Lower lobe of right lung (tissue), 2 donors: ENCODE measurements around the gene LRCOL1. TPM values are rescaled to one million over a fixed set of nuclear protein-coding genes. Genes with fewer than 3 reads are reported as not detected.

Experiments
- ATAC-seq, 2 donors: fragments of 200-7000 bp; cut with Tn5 transposase; one replicate each; pipeline ENCODE4 v1.9.1; 2020 to 2022; ENCODE audit warnings: mild to moderate bottlenecking in 2 of 2, moderate library complexity in 2 of 2
- DNase-seq: peaks from one replicate; pipeline ENCODE4 v3.0.0-alpha.2; 2020
- H3K27ac ChIP-seq: fragments of 200-600 bp; one replicate; pipeline ENCODE4 v1.8.0; 2022
- H3K27me3 ChIP-seq: fragments of 200-600 bp; one replicate; pipeline ENCODE4 v1.8.0; 2022; ENCODE audit warnings: low read depth
- H3K36me3 ChIP-seq: fragments of 200-600 bp; one replicate; pipeline ENCODE4 v1.8.0; 2022; ENCODE audit warnings: mild to moderate bottlenecking
- H3K4me1 ChIP-seq: fragments of 200-600 bp; one replicate; pipeline ENCODE4 v1.8.0; 2022
- H3K4me3 ChIP-seq: fragments of 200-600 bp; one replicate; pipeline ENCODE4 v1.8.0; 2022; ENCODE audit warnings: mild to moderate bottlenecking
- H3K9me3 ChIP-seq: fragments of 200-600 bp; one replicate; pipeline ENCODE4 v1.8.0; 2022
- intact Hi-C: fragments of 100-400 bp; cut with DNase I; formaldehyde crosslinking; loops from one replicate; pipeline ENCODE4 v1.11.0; 2022
- total RNA-seq: library from RNA; stranded (reverse); fragmentation: NEBNext Ultra II Directional; extraction: Animal tissue kit (Norgen Biotek cat#: 25700); gene quantifications from one replicate; pipeline ENCODE4 v1.2.1, GENCODE V29; 2021
- TF ChIP-seq, protein P1 (sequence below): fragments of 200-600 bp; IDR thresholded peaks from one replicate; pipeline ENCODE4 v1.8.0; 2022; ENCODE audit warnings: antibody characterized with exemption, mild to moderate bottlenecking
- donor health status: DM: no; HTN: yes; CAD: no; lungs with severe emphysema.

The LRCOL1 gene
- total RNA-seq, 1 donor from 2014 or later: 2.3 TPM

DNA sequence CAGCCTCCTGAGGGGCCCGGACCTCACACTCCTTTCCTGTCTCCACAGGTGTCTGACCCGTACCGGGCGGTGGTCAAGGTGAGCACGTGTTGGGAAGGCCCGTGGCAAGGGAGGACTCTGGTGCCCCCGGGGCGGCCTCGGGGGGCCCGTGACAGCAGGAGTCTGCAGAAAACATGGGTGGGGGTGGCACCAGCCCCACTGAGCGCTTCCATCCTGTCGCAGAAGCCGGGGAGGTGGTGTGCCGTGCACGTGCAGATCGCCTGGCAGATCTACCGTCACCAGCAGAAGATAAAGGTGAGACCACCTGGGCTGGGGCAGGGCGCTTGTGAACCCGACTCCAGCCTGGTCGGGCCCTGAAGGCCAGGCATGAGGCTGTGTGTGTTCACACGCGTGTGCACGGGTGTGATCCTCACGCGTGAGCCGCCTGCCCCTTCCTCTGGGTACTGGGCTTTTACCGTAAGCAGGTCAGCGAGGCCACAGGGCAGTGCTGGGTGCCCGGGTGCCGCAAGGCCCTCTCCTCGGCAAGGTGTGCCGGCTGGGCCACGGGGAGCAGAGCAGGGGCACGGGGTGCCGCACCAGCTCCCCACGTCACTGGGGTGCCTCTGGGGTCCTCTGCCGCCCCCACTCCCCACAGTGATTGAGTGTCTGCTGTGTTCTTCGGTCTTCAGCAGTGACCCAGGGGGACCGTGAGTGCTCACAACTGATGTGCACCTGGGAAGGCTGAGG is 35.9 kb downstream of the LRCOL1 start:
- DNase-seq (no peak), ATAC-seq (no peak)
- H3K27ac ChIP-seq: no peak overlapping the region
- intact Hi-C loops: no loop called here
- H3K36me3 ChIP-seq: peaks cover 74% of the 10 kb centered on the region
- H3K4me1 ChIP-seq: peaks cover 5% of the 10 kb centered on the region
- no peaks in the 10 kb centered on the region for H3K27me3 ChIP-seq
- TF ChIP-seq, protein P1, sequence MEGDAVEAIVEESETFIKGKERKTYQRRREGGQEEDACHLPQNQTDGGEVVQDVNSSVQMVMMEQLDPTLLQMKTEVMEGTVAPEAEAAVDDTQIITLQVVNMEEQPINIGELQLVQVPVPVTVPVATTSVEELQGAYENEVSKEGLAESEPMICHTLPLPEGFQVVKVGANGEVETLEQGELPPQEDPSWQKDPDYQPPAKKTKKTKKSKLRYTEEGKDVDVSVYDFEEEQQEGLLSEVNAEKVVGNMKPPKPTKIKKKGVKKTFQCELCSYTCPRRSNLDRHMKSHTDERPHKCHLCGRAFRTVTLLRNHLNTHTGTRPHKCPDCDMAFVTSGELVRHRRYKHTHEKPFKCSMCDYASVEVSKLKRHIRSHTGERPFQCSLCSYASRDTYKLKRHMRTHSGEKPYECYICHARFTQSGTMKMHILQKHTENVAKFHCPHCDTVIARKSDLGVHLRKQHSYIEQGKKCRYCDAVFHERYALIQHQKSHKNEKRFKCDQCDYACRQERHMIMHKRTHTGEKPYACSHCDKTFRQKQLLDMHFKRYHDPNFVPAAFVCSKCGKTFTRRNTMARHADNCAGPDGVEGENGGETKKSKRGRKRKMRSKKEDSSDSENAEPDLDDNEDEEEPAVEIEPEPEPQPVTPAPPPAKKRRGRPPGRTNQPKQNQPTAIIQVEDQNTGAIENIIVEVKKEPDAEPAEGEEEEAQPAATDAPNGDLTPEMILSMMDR: no peak
- no peak overlapping the region for H3K4me3 ChIP-seq
- H3K9me3 ChIP-seq: no peaks in the 10 kb centered on the region

DNA sequence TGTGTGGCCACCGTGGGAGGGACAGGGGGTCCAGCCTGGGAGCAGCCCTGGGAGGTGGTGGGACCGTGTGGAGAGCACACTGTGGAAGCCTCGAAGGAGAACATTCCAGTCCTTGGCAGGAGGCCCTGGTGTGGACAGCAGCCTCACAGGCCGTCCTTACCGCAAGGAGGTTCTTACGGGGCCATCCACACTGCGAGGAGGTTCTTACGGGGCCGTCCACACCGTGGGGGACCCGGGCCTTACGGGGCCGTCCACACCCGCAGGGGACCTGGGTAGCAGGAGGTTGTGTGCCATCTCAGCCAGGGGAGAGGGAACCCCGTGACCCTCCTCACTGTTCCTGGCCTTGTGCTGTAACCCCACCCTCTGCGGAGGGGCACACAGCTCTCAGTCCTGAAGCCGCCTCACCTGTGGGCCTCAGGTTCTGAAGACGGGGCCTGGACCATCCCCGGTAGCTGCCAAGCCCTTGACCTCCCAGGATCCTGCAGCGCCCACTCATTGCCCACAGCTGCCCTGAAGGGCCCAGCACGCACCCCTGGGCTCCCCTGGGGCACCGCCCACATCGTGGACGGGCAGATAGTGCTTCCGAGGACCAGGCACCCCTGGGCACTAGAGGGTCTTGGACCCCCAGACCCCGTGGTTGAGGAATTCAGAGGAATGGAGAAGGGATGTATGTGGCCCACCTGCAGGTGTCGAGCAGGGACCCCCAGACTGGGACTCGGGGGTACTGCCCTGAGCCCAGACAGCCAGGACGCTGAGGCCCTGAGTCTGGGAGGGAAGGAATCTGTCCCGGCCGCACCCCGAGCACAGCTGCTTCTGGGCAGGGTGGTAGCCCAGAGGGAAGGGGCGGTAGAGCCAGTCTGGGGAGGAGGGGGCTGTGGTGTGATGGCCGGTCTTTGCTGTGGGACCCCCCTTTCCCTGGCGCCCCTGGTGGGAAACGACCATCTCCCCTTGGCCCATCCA is 37.3 kb downstream of the LRCOL1 start:
- TF ChIP-seq, protein P1: no peak
- DNase-seq (no peak), ATAC-seq (no peak)
- Histone ChIP-seq H3K36me3 (peaks cover 67% of the 10 kb centered on the region), H3K27me3 (no peaks in the 10 kb centered on the region), H3K9me3 (no peaks in the 10 kb centered on the region), H3K4me3 (no peak overlapping the region), H3K4me1 (peaks cover 5% of the 10 kb centered on the region), H3K27ac (no peak overlapping the region)
- intact Hi-C loops: no loop called here

DNA sequence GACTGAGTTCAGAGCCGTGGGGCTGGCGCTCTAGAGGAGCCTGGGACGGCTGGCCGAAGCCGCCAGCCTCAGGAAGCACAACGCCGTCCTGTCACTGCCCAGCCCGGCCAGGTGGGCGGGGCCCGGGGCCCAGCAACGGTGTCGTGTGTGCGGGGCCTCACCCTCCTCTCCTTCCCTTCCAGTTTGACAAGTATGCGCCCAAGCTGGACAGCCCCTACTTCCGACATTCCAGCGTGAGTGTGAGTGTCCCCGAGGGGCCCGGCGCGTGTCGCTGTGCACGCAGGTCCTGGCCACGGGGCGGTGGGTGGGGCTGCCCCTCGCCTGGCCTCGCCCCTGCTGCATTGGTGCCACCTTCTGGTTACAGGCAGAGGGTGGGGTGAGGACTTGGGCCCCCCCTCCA is 38.3 kb downstream of the LRCOL1 start:
- H3K36me3 ChIP-seq: peaks cover 61% of the 10 kb centered on the region
- intact Hi-C loops: no loop called here
- ATAC-seq (peak; percentile 78 to 81), DNase-seq (peak; percentile 79)
- TF ChIP-seq, protein P1: no peak
- no peaks in the 10 kb centered on the region for H3K9me3 ChIP-seq
- H3K27ac ChIP-seq: no peak overlapping the region
- peaks cover 5% of the 10 kb centered on the region for H3K4me1 ChIP-seq
- no peak overlapping the region for H3K4me3 ChIP-seq
- no peaks in the 10 kb centered on the region for H3K27me3 ChIP-seq

DNA sequence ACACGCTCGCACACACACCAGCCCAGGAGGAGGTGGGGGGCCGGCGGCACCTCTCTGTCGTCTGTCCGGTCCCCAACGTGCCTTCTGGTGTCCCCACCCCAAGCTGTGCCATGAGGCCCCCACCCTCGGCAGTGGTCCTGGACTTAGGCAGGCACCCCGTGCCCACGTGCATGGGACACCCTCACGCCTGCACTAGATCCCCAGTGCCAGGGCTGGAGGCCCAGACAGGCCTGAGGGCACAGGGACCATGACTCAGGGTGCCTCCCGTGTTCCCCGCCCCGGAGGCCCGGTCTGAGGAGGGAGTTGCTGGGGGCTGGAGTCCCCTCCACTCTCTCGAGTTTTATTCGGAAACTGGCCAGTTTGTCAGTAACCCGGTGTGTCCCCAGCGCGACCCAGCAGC is 38.8 kb downstream of the LRCOL1 start:
- H3K27me3 ChIP-seq: no peaks in the 10 kb centered on the region
- TF ChIP-seq, protein P1: no peak
- peaks cover 59% of the 10 kb centered on the region for H3K36me3 ChIP-seq
- no peak overlapping the region for H3K27ac ChIP-seq
- no peak overlapping the region for H3K4me3 ChIP-seq
- no peak for DNase-seq
- ATAC-seq: no peak
- intact Hi-C loops: no loop called here
- H3K4me1 ChIP-seq: peaks cover 5% of the 10 kb centered on the region
- H3K9me3 ChIP-seq: no peaks in the 10 kb centered on the region

DNA sequence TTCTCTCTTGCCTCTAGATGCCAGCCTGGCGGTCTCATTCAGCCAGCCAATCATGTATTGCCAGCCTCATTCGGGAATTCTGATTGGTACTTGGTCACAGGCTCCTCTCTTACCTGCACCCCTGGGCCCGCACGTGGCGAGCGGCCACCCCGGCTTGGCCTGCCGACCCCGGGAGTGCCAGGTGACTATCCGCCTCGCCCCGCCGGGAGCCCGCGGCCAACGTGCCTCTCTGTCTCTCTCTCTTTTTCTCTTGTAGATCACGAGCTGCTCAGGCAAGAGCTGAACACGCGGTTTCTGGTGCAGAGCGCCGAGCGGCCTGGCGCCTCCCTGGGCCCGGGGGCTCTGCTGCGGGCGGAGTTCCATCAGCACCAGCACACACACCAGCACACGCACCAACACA is 39.3 kb downstream of the LRCOL1 start:
- no peak overlapping the region for H3K4me3 ChIP-seq
- intact Hi-C loops: no loop called here
- TF ChIP-seq, protein P1: no peak
- no peaks in the 10 kb centered on the region for H3K27me3 ChIP-seq
- ATAC-seq (no peak), DNase-seq (no peak)
- H3K4me1 ChIP-seq: peaks cover 5% of the 10 kb centered on the region
- H3K36me3 ChIP-seq: peaks cover 54% of the 10 kb centered on the region
- H3K27ac ChIP-seq: no peak overlapping the region
- H3K9me3 ChIP-seq: no peaks in the 10 kb centered on the region
